H9 (cell line): ENCODE measurements around the gene TARBP1. TPM values are rescaled to one million over a fixed set of nuclear protein-coding genes. Genes with fewer than 3 reads are reported as not detected.

Experiments used
- DNase-seq: peaks from one replicate; pipeline ENCODE4 v3.0.0-alpha.2; 2017
- H2AFZ ChIP-seq: one replicate; pipeline ENCODE4 v1.6.1; 2013; ENCODE audit warnings: mild to moderate bottlenecking, low read length, control low read depth, moderate library complexity
- H2AK5ac ChIP-seq: 2 replicates; pipeline ENCODE4 v1.6.1; 2013; ENCODE audit warnings: low read length, control low read depth, mixed read lengths; ENCODE audit not compliant: insufficient read length
- H2BK120ac ChIP-seq: one replicate; pipeline ENCODE4 v1.6.1; 2013; ENCODE audit warnings: low read depth, mild to moderate bottlenecking, low read length, control low read depth, inconsistent platforms; ENCODE audit not compliant: poor library complexity, severe bottlenecking
- H2BK12ac ChIP-seq: 2 replicates; pipeline ENCODE4 v1.6.1; 2013; ENCODE audit warnings: low read length, control low read depth, mixed read lengths, low read depth; ENCODE audit not compliant: insufficient read length
- H2BK15ac ChIP-seq: 2 replicates; pipeline ENCODE4 v1.6.1; 2013; ENCODE audit warnings: low read depth, low read length, control low read depth
- H2BK20ac ChIP-seq: one replicate; pipeline ENCODE4 v1.6.1; 2013; ENCODE audit warnings: low read depth, mild to moderate bottlenecking, low read length, control low read depth, inconsistent platforms; ENCODE audit not compliant: poor library complexity, severe bottlenecking
- H2BK5ac ChIP-seq: 2 replicates; pipeline ENCODE4 v1.6.1; 2013; ENCODE audit warnings: low read length, control low read depth, mixed read lengths; ENCODE audit not compliant: insufficient read length
- H3K14ac ChIP-seq: 2 replicates; pipeline ENCODE4 v1.6.1; 2013; ENCODE audit warnings: low read length, control low read depth; ENCODE audit not compliant: insufficient read depth
- H3K18ac ChIP-seq: 2 replicates; pipeline ENCODE4 v1.6.1; 2013; ENCODE audit warnings: low read depth, mild to moderate bottlenecking, mixed read lengths, low read length, control low read depth; ENCODE audit not compliant: insufficient read length
- H3K23ac ChIP-seq: 2 replicates; pipeline ENCODE4 v1.6.1; 2013; ENCODE audit warnings: low read length, control low read depth, mixed read lengths, low read depth; ENCODE audit not compliant: insufficient read length
- H3K23me2 ChIP-seq: 2 replicates; pipeline ENCODE4 v1.6.1; 2013; ENCODE audit warnings: low read depth, mild to moderate bottlenecking, mixed read lengths, low read length, control low read depth; ENCODE audit not compliant: insufficient read length, poor library complexity, severe bottlenecking
- H3K27ac ChIP-seq: 2 replicates; pipeline ENCODE4 v1.5.1; 2013; ENCODE audit warnings: low read length, control low read depth, mixed read lengths, low read depth; ENCODE audit not compliant: insufficient read length
- H3K27me3 ChIP-seq: 2 replicates; pipeline ENCODE4 v1.6.1; 2013; ENCODE audit warnings: low read length, control low read depth, inconsistent platforms; ENCODE audit not compliant: insufficient read depth
- H3K4ac ChIP-seq: 2 replicates; pipeline ENCODE4 v1.6.1; 2013; ENCODE audit warnings: low read depth, mild to moderate bottlenecking, control low read depth, inconsistent platforms, low read length, moderate library complexity
- H3K4me1 ChIP-seq: 2 replicates; pipeline ENCODE4 v1.6.1; 2013; ENCODE audit warnings: low read length, control low read depth, inconsistent platforms; ENCODE audit not compliant: insufficient read depth
- H3K4me2 ChIP-seq: 2 replicates; pipeline ENCODE4 v1.6.1; 2013; ENCODE audit warnings: low read length, control low read depth, mixed read lengths; ENCODE audit not compliant: insufficient read length, insufficient read depth
- H3K56ac ChIP-seq: 2 replicates; pipeline ENCODE4 v1.6.1; 2013; ENCODE audit warnings: low read depth, mild to moderate bottlenecking, mixed read lengths, low read length, control low read depth; ENCODE audit not compliant: insufficient read length
- H3K79me1 ChIP-seq: 2 replicates; pipeline ENCODE4 v1.6.1; 2013; ENCODE audit warnings: low read depth, mild to moderate bottlenecking, moderate library complexity, low read length, control low read depth, inconsistent platforms; ENCODE audit not compliant: insufficient read depth, poor library complexity, severe bottlenecking
- H3K79me2 ChIP-seq: 2 replicates; pipeline ENCODE4 v1.6.1; 2013; ENCODE audit warnings: low read length, control low read depth, inconsistent platforms; ENCODE audit not compliant: insufficient read depth
- H3K9ac ChIP-seq: 2 replicates; pipeline ENCODE4 v1.6.1; 2013; ENCODE audit warnings: low read length, control low read depth, mixed read lengths; ENCODE audit not compliant: insufficient read length; ENCODE audit errors: extremely low read depth
- H3K9me3 ChIP-seq: one replicate; pipeline ENCODE4 v1.6.1; 2013; ENCODE audit warnings: low read depth, low read length, inconsistent platforms; ENCODE audit not compliant: control insufficient read depth
- H3T11ph ChIP-seq: one replicate; pipeline ENCODE4 v1.6.1; 2013; ENCODE audit warnings: mild to moderate bottlenecking, low read length, control low read depth, inconsistent platforms
- H4K20me1 ChIP-seq: one replicate; pipeline ENCODE4 v1.6.1; 2013; ENCODE audit not compliant: control insufficient read depth, insufficient read length, insufficient read depth
- H4K5ac ChIP-seq: 2 replicates; pipeline ENCODE4 v1.6.1; 2013; ENCODE audit warnings: low read depth, mild to moderate bottlenecking, mixed read lengths, low read length, control low read depth; ENCODE audit not compliant: insufficient read length
- H4K8ac ChIP-seq: replicated peaks from 2 replicates; pipeline ENCODE4 v1.6.1; 2013; ENCODE audit warnings: low read length, control low read depth, mixed read lengths, low read depth; ENCODE audit not compliant: insufficient read length
- H4K91ac ChIP-seq: 2 replicates; pipeline ENCODE4 v1.6.1; 2013; ENCODE audit warnings: low read depth, mild to moderate bottlenecking, moderate library complexity, mixed read lengths, low read length, control low read depth; ENCODE audit not compliant: insufficient read length
- H3K27ac Mint-ChIP-seq, 3 experiments: 2 replicates in 2 of 3; 3 replicates in 1 of 3; pipeline ENCODE4 v1.8.0; 2020 to 2021; ENCODE audit warnings: mixed read lengths in 3 of 3, mild to moderate bottlenecking in 1 of 3, moderate library complexity in 1 of 3
- H3K27me3 Mint-ChIP-seq: 2 replicates; pipeline ENCODE4 v1.8.0; 2021; ENCODE audit warnings: low read depth, mild to moderate bottlenecking, moderate library complexity, mixed read lengths
- H3K36me3 Mint-ChIP-seq, 3 experiments: 2 replicates in 2 of 3; 3 replicates in 1 of 3; pipeline ENCODE4 v1.8.0; 2020 to 2021; ENCODE audit warnings: low read depth in 3 of 3, mixed read lengths in 3 of 3; ENCODE audit not compliant: insufficient read depth in 1 of 3
- H3K4me1 Mint-ChIP-seq, 2 experiments: 2 replicates each; pipeline ENCODE4 v1.8.0; 2020; ENCODE audit warnings: mixed read lengths in 2 of 2
- H3K4me3 Mint-ChIP-seq, 2 experiments: 2 replicates in 1 of 2; 3 replicates in 1 of 2; pipeline ENCODE4 v1.8.0; 2020 to 2021; ENCODE audit warnings: mild to moderate bottlenecking in 2 of 2, mixed read lengths in 2 of 2, moderate library complexity in 1 of 2
- H3K9me3 Mint-ChIP-seq, 2 experiments: 2 replicates in 1 of 2; 3 replicates in 1 of 2; pipeline ENCODE4 v1.8.0; 2020; ENCODE audit warnings: mild to moderate bottlenecking in 2 of 2, mixed read lengths in 2 of 2, moderate library complexity in 1 of 2
- CTCF ChIP-seq: fragments of 200-600 bp; sonication (generic); conservative IDR thresholded peaks from 3 replicates; pipeline ENCODE4 v1.8.0; 2021; ENCODE audit warnings: antibody characterized with exemption, mild to moderate bottlenecking
- WGBS: extraction: QIAGEN DNeasy Blood & Tissue Kit; methylation state at CpG from one replicate; pipeline ENCODE4 v1.1.7; 2013; ENCODE audit warnings: missing lambda C conversion rate, low lambda C conversion rate, mixed read lengths; ENCODE audit not compliant: insufficient read length; ENCODE audit errors: extremely low coverage; 5-methylcytosine and 5-hydroxymethylcytosine counted together
- total RNA-seq: library from RNA; stranded (reverse); gene quantifications from 2 replicates; pipeline ENCODE4 v1.2.1, GENCODE V29; 2021

Gene TARBP1
- total RNA-seq, 1 experiment from 2014 or later, result 20.2 TPM

GRCh38 chr1:234468580-234468979 is 10.4 kb downstream of the TARBP1 start:
- H2BK5ac ChIP-seq, result no peak overlapping the region

More at GRCh38 chr1:234468580-234468979, 10.4 kb downstream of the TARBP1 start:
- Histone ChIP-seq H4K91ac (no peak overlapping the region), H3K14ac (no peak overlapping the region), H3K9me3 (no peaks in the 10 kb centered on the region), H3K4ac (no peak overlapping the region), H3K23me2 (no peaks in the 10 kb centered on the region), H3K79me2 (no peaks in the 10 kb centered on the region; the same call in 1 of the 2 replicates), H2BK15ac (no peak overlapping the region), H4K20me1 (no peaks in the 10 kb centered on the region), H3K23ac (no peak overlapping the region), H3K4me1 (no peaks in the 10 kb centered on the region), H2BK20ac (no peak overlapping the region), H2BK120ac (no peak overlapping the region), H2AK5ac (no peak overlapping the region), H3K56ac (no peak overlapping the region), H2AFZ (no peak overlapping the region), H2BK12ac (no peak overlapping the region), H3K4me2 (no peak overlapping the region), H3K27ac (no peak overlapping the region), H4K5ac (no peak overlapping the region), H3K9ac (no peak overlapping the region), H3K79me1 (no peaks in the 10 kb centered on the region), H3T11ph (no peak overlapping the region), H4K8ac (no peak overlapping the region), H3K18ac (no peak overlapping the region), H3K27me3 (no peaks in the 10 kb centered on the region)
- H3K9me3 Mint-ChIP-seq, result no peaks in the 10 kb centered on the region
- no peak overlapping the region; a peak in 1 of 7 replicates for H3K27ac Mint-ChIP-seq
- no peak for DNase-seq
- H3K4me3 Mint-ChIP-seq, result no peak overlapping the region
- H3K36me3 Mint-ChIP-seq, result peaks cover 13 to 36% (median 35%) of the 10 kb centered on the region in 3 experiments; a peak in 6 of 7 replicates
- no peaks in the 10 kb centered on the region for H3K4me1 Mint-ChIP-seq
- TF ChIP-seq CTCF, result no peak
- 100% methylated on average over 1 of the region's 1 CpG for WGBS
- H3K27me3 Mint-ChIP-seq, result no peaks in the 10 kb centered on the region
